ENCODE results near the gene MAB21L2.
A peak's percentile ranks its signal among the peaks of the same experiment; 100 is the strongest.

DNA sequence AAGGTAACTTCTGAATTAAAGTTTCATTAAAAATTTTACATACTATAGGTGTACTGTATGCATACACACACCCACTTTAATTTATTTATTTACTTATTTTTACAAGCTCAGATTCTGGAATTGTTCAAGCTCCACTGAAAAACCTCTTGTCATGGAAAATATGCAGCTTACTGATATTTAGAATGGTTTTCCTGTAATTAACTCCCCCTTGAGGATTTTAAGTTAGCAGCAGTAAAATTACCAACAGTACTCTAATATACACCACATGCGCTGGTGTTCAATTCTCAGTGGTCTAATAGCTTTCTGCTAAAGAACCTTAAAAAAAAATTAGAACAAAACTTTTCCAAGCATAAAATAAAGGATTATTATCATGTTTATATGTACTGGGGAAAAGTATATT, 12.0 kb downstream of the MAB21L2 start:
- peak; percentile 6 for TF ChIP-seq CTCF (IDR thresholded peaks at IDR 0.05; ENCODE audit: insufficient read depth, low read depth, low read length)
- TF ChIP-seq EZH2 (IDR thresholded peaks at IDR 0.05; ENCODE audit: insufficient read depth, low read length), result no peak

All from astrocyte (in vitro differentiated cells and primary cell).